Karpas-422 (cell line): ENCODE results near the gene UNKL. TPM values are rescaled to one million over a fixed set of nuclear protein-coding genes. Genes with fewer than 3 reads are reported as not detected.
A peak's percentile ranks its signal among the peaks of the same experiment; 100 is the strongest.
"Not testable (repeated sequence)": the region's sequence is repeated elsewhere in the genome, so short reads cannot be mapped to it uniquely, and the experiment has no call there.

ENCODE experiments used
- DNase-seq: peaks from one replicate; pipeline ENCODE4 v3.0.0-alpha.2; 2015
- H2AFZ ChIP-seq: fragments of 200-600 bp; sonication (generic); 2 replicates; pipeline ENCODE4 v1.6.1; 2014; ENCODE audit warnings: antibody characterized with exemption, low read length, mixed read lengths
- H3K27ac ChIP-seq: fragments of 200-600 bp; sonication (generic); 2 replicates; pipeline ENCODE4 v1.5.1; 2014; ENCODE audit warnings: mild to moderate bottlenecking, low read length, moderate library complexity
- H3K27me3 ChIP-seq: fragments of 200-600 bp; sonication (generic); 2 replicates; pipeline ENCODE4 v1.6.1; 2014; ENCODE audit warnings: low read length, mixed read lengths
- H3K36me3 ChIP-seq: fragments of 200-600 bp; sonication (generic); 2 replicates; pipeline ENCODE4 v1.6.1; 2014; ENCODE audit warnings: low read length, mixed read lengths; ENCODE audit not compliant: insufficient read depth
- H3K4me1 ChIP-seq: fragments of 200-600 bp; sonication (generic); 2 replicates; pipeline ENCODE4 v1.6.1; 2014; ENCODE audit warnings: mild to moderate bottlenecking, low read length, mixed read lengths
- H3K4me2 ChIP-seq: fragments of 200-600 bp; sonication (generic); 2 replicates; pipeline ENCODE4 v1.6.1; 2014; ENCODE audit warnings: low read length, low read depth, mild to moderate bottlenecking; ENCODE audit not compliant: poor library complexity, severe bottlenecking
- H3K4me3 ChIP-seq: fragments of 200-600 bp; sonication (generic); 2 replicates; pipeline ENCODE4 v1.5.1; 2014; ENCODE audit warnings: mild to moderate bottlenecking, antibody characterized with exemption, low read length, mixed read lengths
- H3K79me2 ChIP-seq: fragments of 200-600 bp; sonication (generic); 2 replicates; pipeline ENCODE4 v1.6.1; 2014; ENCODE audit warnings: mild to moderate bottlenecking, low read length, mixed read lengths
- H3K9ac ChIP-seq: fragments of 200-600 bp; sonication (generic); 2 replicates; pipeline ENCODE4 v1.6.0; 2014; ENCODE audit warnings: low read length
- H3K9me2 ChIP-seq: fragments of 200-600 bp; sonication (generic), shearing (Covaris generic); replicated peaks from 2 replicates; pipeline ENCODE4 v1.6.0; 2014; ENCODE audit warnings: mild to moderate bottlenecking, low read length, moderate library complexity; ENCODE audit not compliant: insufficient read depth
- H3K9me3 ChIP-seq: fragments of 300-700, 200-600 bp; sonication (generic); 2 replicates; pipeline ENCODE4 v1.6.1; 2014; ENCODE audit warnings: low read length, mixed read lengths
- H4K20me1 ChIP-seq: fragments of 200-600 bp; sonication (generic); 2 replicates; pipeline ENCODE4 v1.6.1; 2014; ENCODE audit warnings: mild to moderate bottlenecking, antibody characterized with exemption, low read length, low read depth; ENCODE audit not compliant: insufficient read depth
- total RNA-seq: library from RNA; depleted of rRNA; stranded (reverse); fragments of >200 nt; shearing (Covaris generic); gene quantifications from 2 replicates; pipeline ENCODE4 v1.2.3, GENCODE V29; 2014; ENCODE audit warnings: low replicate concordance

The UNKL gene
- total RNA-seq, 1 experiment from 2014 or later = 20.8 TPM

- Histone ChIP-seq H3K27ac (no peak overlapping the region), H3K4me3 (no peak overlapping the region), H3K27me3 (no peaks in the 10 kb centered on the region), H2AFZ (no peak overlapping the region), H3K9me3 (peaks cover 6% of the 10 kb centered on the region), H3K9me2 (no peaks in the 10 kb centered on the region), H3K9ac (no peak overlapping the region), H3K4me2 (no peak overlapping the region), H3K36me3 (no peaks in the 10 kb centered on the region), H3K79me2 (no peaks in the 10 kb centered on the region), H4K20me1 (no peaks in the 10 kb centered on the region), H3K4me1 (peaks cover 8% of the 10 kb centered on the region; the same call in 1 of the 2 replicates)
- no peak for DNase-seq
These were observed 83.4 kb downstream of the UNKL start for GRCh38 chr16:1330931-1331711.

- Histone ChIP-seq H3K27ac (no peak overlapping the region), H3K4me1 (peaks cover 3% of the 10 kb centered on the region; the same call in 1 of the 2 replicates), H3K36me3 (no peaks in the 10 kb centered on the region), H3K4me2 (no peak overlapping the region), H3K9me3 (peaks cover 6% of the 10 kb centered on the region), H4K20me1 (no peaks in the 10 kb centered on the region), H2AFZ (no peak overlapping the region), H3K27me3 (no peaks in the 10 kb centered on the region), H3K9me2 (no peaks in the 10 kb centered on the region), H3K79me2 (no peaks in the 10 kb centered on the region), H3K4me3 (no peak overlapping the region), H3K9ac (no peak overlapping the region)
- peak; percentile 76 for DNase-seq
These were observed 84.1 kb downstream of the UNKL start for GRCh38 chr16:1330260-1330914.

GRCh38 chr16:1328961-1329360 is 85.5 kb downstream of the UNKL start:
- not testable (repeated sequence) for H3K79me2 ChIP-seq, H3K9me3 ChIP-seq, H3K9ac ChIP-seq, H3K36me3 ChIP-seq, H2AFZ ChIP-seq, H3K4me2 ChIP-seq, DNase-seq, H3K4me3 ChIP-seq, H3K9me2 ChIP-seq, H4K20me1 ChIP-seq, H3K27ac ChIP-seq, H3K27me3 ChIP-seq, H3K4me1 ChIP-seq

- H4K20me1 ChIP-seq, H3K9me3 ChIP-seq, H3K27ac ChIP-seq, H3K79me2 ChIP-seq, DNase-seq, H3K9me2 ChIP-seq, H3K36me3 ChIP-seq, H2AFZ ChIP-seq, H3K27me3 ChIP-seq, H3K4me1 ChIP-seq, H3K9ac ChIP-seq, H3K4me3 ChIP-seq, H3K4me2 ChIP-seq: not testable (repeated sequence)
These were observed 86.4 kb downstream of the UNKL start for GRCh38 chr16:1328136-1328535.

GRCh38 chr16:1327619-1327947 is 86.9 kb downstream of the UNKL start:
- no peak for DNase-seq
- Histone ChIP-seq H3K27me3 (no peaks in the 10 kb centered on the region), H3K79me2 (no peaks in the 10 kb centered on the region), H3K9ac (no peak overlapping the region), H3K4me1 (peaks cover 3% of the 10 kb centered on the region; the same call in 1 of the 2 replicates), H3K4me3 (no peak overlapping the region), H3K9me3 (peaks cover 6% of the 10 kb centered on the region), H4K20me1 (no peaks in the 10 kb centered on the region), H3K9me2 (no peaks in the 10 kb centered on the region), H2AFZ (no peak overlapping the region), H3K4me2 (no peak overlapping the region), H3K27ac (no peak overlapping the region), H3K36me3 (no peaks in the 10 kb centered on the region)

- Histone ChIP-seq H3K9ac (no peak overlapping the region), H3K9me3 (peaks cover 6% of the 10 kb centered on the region), H4K20me1 (no peaks in the 10 kb centered on the region), H3K36me3 (no peaks in the 10 kb centered on the region), H3K27me3 (no peaks in the 10 kb centered on the region), H3K9me2 (no peaks in the 10 kb centered on the region), H3K4me3 (no peak overlapping the region), H3K4me1 (peaks cover 3% of the 10 kb centered on the region; the same call in 1 of the 2 replicates), H2AFZ (no peak overlapping the region), H3K79me2 (no peaks in the 10 kb centered on the region), H3K4me2 (no peak overlapping the region), H3K27ac (no peak overlapping the region)
- DNase-seq = no peak
These were observed 87.4 kb downstream of the UNKL start for GRCh38 chr16:1326946-1327618.

- Histone ChIP-seq H2AFZ (no peak overlapping the region), H3K27ac (no peak overlapping the region), H3K79me2 (no peaks in the 10 kb centered on the region), H3K9me3 (peaks cover 6% of the 10 kb centered on the region), H3K9ac (no peak overlapping the region), H3K9me2 (no peaks in the 10 kb centered on the region), H4K20me1 (no peaks in the 10 kb centered on the region), H3K4me2 (no peak overlapping the region), H3K4me3 (no peak overlapping the region), H3K27me3 (no peaks in the 10 kb centered on the region), H3K4me1 (no peaks in the 10 kb centered on the region), H3K36me3 (no peaks in the 10 kb centered on the region)
- DNase-seq = no peak
These were observed 88.1 kb downstream of the UNKL start for GRCh38 chr16:1326391-1326790.

- H3K4me3 ChIP-seq = no peak overlapping the region
- no peak overlapping the region for H3K9ac ChIP-seq
- no peak overlapping the region for H3K4me2 ChIP-seq
- no peaks in the 10 kb centered on the region for H3K4me1 ChIP-seq
- H3K27me3 ChIP-seq = no peaks in the 10 kb centered on the region
- no peaks in the 10 kb centered on the region for H3K9me2 ChIP-seq
- H4K20me1 ChIP-seq = no peaks in the 10 kb centered on the region
- no peaks in the 10 kb centered on the region for H3K79me2 ChIP-seq
- no peak overlapping the region for H3K27ac ChIP-seq
- H2AFZ ChIP-seq = no peak overlapping the region
- peaks cover 6% of the 10 kb centered on the region for H3K9me3 ChIP-seq
- DNase-seq = no peak
- no peaks in the 10 kb centered on the region for H3K36me3 ChIP-seq
These were observed 88.7 kb downstream of the UNKL start for GRCh38 chr16:1325673-1326371.
